Measurements from ENCODE around the gene ARID2.

DNA sequence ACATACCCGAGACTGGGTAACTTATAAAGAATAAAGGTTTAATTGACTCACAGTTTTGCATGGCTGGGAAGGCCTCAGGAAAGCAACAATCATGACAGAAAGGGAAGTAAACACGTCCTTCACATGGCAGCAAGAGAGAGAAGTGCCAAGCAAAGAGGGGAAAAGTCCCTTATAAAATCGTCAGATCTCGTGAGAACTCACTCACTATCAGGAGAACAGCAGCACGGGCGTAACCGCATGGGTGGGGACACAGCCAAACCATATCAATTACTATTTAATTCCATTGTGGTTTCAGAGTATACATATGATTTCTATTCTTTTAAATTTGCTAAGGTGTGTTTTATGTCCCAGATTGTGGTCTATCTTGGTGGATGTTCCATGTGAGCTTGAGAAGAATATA, 142.9 kb downstream of the ARID2 start:
- TF ChIP-seq REST (IDR thresholded peaks at IDR 0.05; ENCODE audit: low read depth, low read length) (no peak), CTCF (IDR thresholded peaks at IDR 0.05 in 2 of 3, conservative IDR thresholded peaks at IDR 0.05 in 1 of 3; ENCODE audit: control insufficient read depth in 2 of 3, extremely low read depth in 1 of 3, insufficient read depth in 1 of 3, low read depth in 3 of 3, low read length in 3 of 3) (no peak)
